HepG2 (cell line): ENCODE measurements around the gene NEAT1. TPM values are rescaled to one million over a fixed set of nuclear protein-coding genes. Genes with fewer than 3 reads are reported as not detected.

ENCODE experiments used
- ATAC-seq: fragments of 200-7000 bp; cut with Tn5 transposase; 3 replicates; pipeline ENCODE4 v1.9.1; 2020; ENCODE audit warnings: mild to moderate bottlenecking, moderate library complexity
- BruUV-seq: library from RNA; stranded (reverse); fragments of 400-500 nt; replicated peaks from 2 replicates; lab custom pipeline; 2021; lab: Mats Ljungman, UMichigan
- CTCF ChIA-PET: fragments of 300-600 bp; formaldehyde crosslinking; extraction: SDS; loops from one replicate; lab custom pipeline; 2021; ENCODE audit warnings: low total read pairs, inconsistent platforms, low intra/inter-chr PET ratio; lab: Yijun Ruan, JAX
- POLR2A ChIA-PET: fragments of 350-600 bp; sonication (Branson Sonifier 250); formaldehyde crosslinking; loops from one replicate; lab custom pipeline; 2020; ENCODE audit warnings: antibody characterized with exemption, inconsistent platforms; lab: Yijun Ruan, JAX
- DNase-seq: peaks from one replicate; pipeline ENCODE4 v3.0.0-alpha.2; 2015; ENCODE audit warnings: low spot score
- FAIRE-seq: peaks from 3 replicates; lab custom pipeline; 2011; peaks lifted over from hg19 to GRCh38; lab: Jason Lieb, UNC
- H2AFZ ChIP-seq: one replicate; pipeline ENCODE4 v1.6.1; 2011; ENCODE audit warnings: low read length, inconsistent platforms
- H3K27ac ChIP-seq: fragments of 300-600 bp; 3 replicates; pipeline ENCODE4 v1.8.0; 2011; ENCODE audit warnings: mixed run types, mild to moderate bottlenecking, mixed read lengths, low read length, inconsistent platforms; ENCODE audit not compliant: insufficient read depth; ENCODE audit errors: extremely low read length
- H3K27me3 ChIP-seq, 2 experiments: fragments of 200-600 bp in 1 of 2; 2 replicates in 1 of 2; 3 replicates in 1 of 2; pipeline versions ENCODE4 v1.6.0 to v1.8.0; 2011; ENCODE audit warnings: low read length in 2 of 2, mild to moderate bottlenecking in 2 of 2, moderate library complexity in 2 of 2, inconsistent platforms in 1 of 2; ENCODE audit not compliant: insufficient read depth in 2 of 2, control insufficient read depth in 1 of 2
- H3K36me3 ChIP-seq, 2 experiments: fragments of 200-600 bp in 1 of 2; replicated peaks in 1 of 2; 2 replicates in 1 of 2; 3 replicates in 1 of 2; pipeline versions ENCODE4 v1.5.1 to v1.8.0; 2011; ENCODE audit warnings: low read length in 2 of 2, inconsistent platforms in 1 of 2; ENCODE audit not compliant: insufficient read depth in 2 of 2, control insufficient read depth in 1 of 2
- H3K4me1 ChIP-seq: 2 replicates; pipeline ENCODE4 v1.5.1; 2012; ENCODE audit warnings: low read length, inconsistent platforms; ENCODE audit not compliant: insufficient read depth
- H3K4me2 ChIP-seq: 2 replicates; pipeline ENCODE4 v1.6.0; 2011; ENCODE audit warnings: low read depth, low read length, inconsistent platforms
- H3K4me3 ChIP-seq, 3 experiments: fragments of 200-600 bp in 1 of 3; sonication (generic), shearing (Covaris generic) in 1 of 3; replicated peaks in 1 of 3; 2 replicates each; pipeline ENCODE4 v1.5.1; 2011 to 2016; ENCODE audit warnings: low read length in 3 of 3, inconsistent platforms in 2 of 3, low read depth in 2 of 3, mild to moderate bottlenecking in 2 of 3, control low read depth in 1 of 3, mixed read lengths in 1 of 3; ENCODE audit not compliant: insufficient read depth in 1 of 3
- H3K79me2 ChIP-seq: one replicate; pipeline ENCODE4 v1.6.1; 2011; ENCODE audit warnings: low read length, inconsistent platforms; ENCODE audit not compliant: insufficient read depth
- H3K9ac ChIP-seq: 2 replicates; pipeline ENCODE4 v1.6.0; 2011; ENCODE audit warnings: mild to moderate bottlenecking, low read depth, low read length, inconsistent platforms; ENCODE audit not compliant: insufficient read depth
- H3K9me3 ChIP-seq: 2 replicates; pipeline ENCODE4 v1.5.1; 2012; ENCODE audit warnings: mild to moderate bottlenecking, low read length
- H4K20me1 ChIP-seq: 2 replicates; pipeline ENCODE4 v1.6.0; 2011; ENCODE audit warnings: inconsistent platforms, mild to moderate bottlenecking, low read length, moderate library complexity; ENCODE audit not compliant: insufficient read depth
- BCL3 ChIP-seq: sonication (generic); formaldehyde crosslinking; IDR thresholded peaks from 2 replicates; pipeline ENCODE4 v1.5.1; 2020; ENCODE audit warnings: mild to moderate bottlenecking, missing genetic modification reagents, moderate library complexity
- FOSL2 ChIP-seq: sonication (generic); formaldehyde crosslinking; IDR thresholded peaks from 2 replicates; pipeline ENCODE4 v1.4.0; 2020; ENCODE audit warnings: missing genetic modification reagents
- FUBP1 ChIP-seq: sonication (generic); formaldehyde crosslinking; IDR thresholded peaks from 2 replicates; pipeline ENCODE4 v1.5.1; 2020; ENCODE audit warnings: missing genetic modification reagents, mild to moderate bottlenecking, borderline replicate concordance
- HDAC2 ChIP-seq: sonication (generic); formaldehyde crosslinking; IDR thresholded peaks from 2 replicates; pipeline ENCODE4 v1.4.0; 2020; ENCODE audit warnings: missing genetic modification reagents
- HIVEP1 ChIP-seq: sonication (generic); formaldehyde crosslinking; IDR thresholded peaks from 2 replicates; pipeline ENCODE4 v1.4.0; 2020; ENCODE audit warnings: mild to moderate bottlenecking, missing genetic modification reagents
- HNRNPLL ChIP-seq: fragments of 200-400 bp; formaldehyde crosslinking; IDR thresholded peaks from 2 replicates; pipeline ENCODE4 v1.6.1; 2017; ENCODE audit warnings: mild to moderate bottlenecking, low read depth, low read length; ENCODE audit not compliant: poor library complexity, severe bottlenecking
- LCORL ChIP-seq, 2 experiments: fragments of 450-650 bp in 1 of 2; sonication (generic) in 1 of 2; formaldehyde crosslinking in 1 of 2; IDR thresholded peaks; 2 replicates each; pipeline versions ENCODE4 v1.5.0 to v1.6.1; 2017 to 2020; ENCODE audit warnings: antibody characterized with exemption in 1 of 2, missing genetic modification reagents in 1 of 2
- NBN ChIP-seq: fragments of 450-650 bp; conservative IDR thresholded peaks from 2 replicates; pipeline ENCODE4 v1.6.1; 2017
- NCOA2 ChIP-seq: sonication (generic); formaldehyde crosslinking; IDR thresholded peaks from 2 replicates; pipeline ENCODE4 v1.8.0; 2022; ENCODE audit warnings: inconsistent platforms
- SYNCRIP ChIP-seq: fragments of 200-400 bp; formaldehyde crosslinking; IDR thresholded peaks from 2 replicates; pipeline ENCODE4 v1.6.1; 2018; ENCODE audit warnings: mild to moderate bottlenecking, low read depth, low read length; ENCODE audit not compliant: insufficient read depth
- TSC22D2 ChIP-seq: sonication (generic); formaldehyde crosslinking; IDR thresholded peaks from 2 replicates; pipeline ENCODE4 v1.5.1; 2020; ENCODE audit warnings: missing genetic modification reagents, mild to moderate bottlenecking, borderline replicate concordance
- ZFAT ChIP-seq: sonication (generic); formaldehyde crosslinking; conservative IDR thresholded peaks from 2 replicates; pipeline ENCODE4 v1.8.1; 2023; ENCODE audit warnings: missing genetic modification reagents, inconsistent platforms
- ZFP36L2 ChIP-seq: sonication (generic); formaldehyde crosslinking; IDR thresholded peaks from 2 replicates; pipeline ENCODE4 v1.4.0; 2020; ENCODE audit warnings: missing genetic modification reagents
- ZNF446 ChIP-seq: sonication (generic); formaldehyde crosslinking; IDR thresholded peaks from 2 replicates; pipeline ENCODE4 v1.5.0; 2020; ENCODE audit warnings: mild to moderate bottlenecking, missing genetic modification reagents
- ZNF562 ChIP-seq: sonication (generic); formaldehyde crosslinking; IDR thresholded peaks from 2 replicates; pipeline ENCODE4 v1.8.0; 2022; ENCODE audit warnings: missing genetic modification reagents, borderline replicate concordance
- ZNF607 ChIP-seq: sonication (generic); formaldehyde crosslinking; IDR thresholded peaks from 2 replicates; pipeline ENCODE4 v1.5.1; 2020; ENCODE audit warnings: missing genetic modification reagents, mild to moderate bottlenecking, borderline replicate concordance
- ZSCAN21 ChIP-seq: sonication (generic); formaldehyde crosslinking; IDR thresholded peaks from 2 replicates; pipeline ENCODE4 v1.8.0; 2022; ENCODE audit warnings: mild to moderate bottlenecking, missing genetic modification reagents, moderate library complexity, borderline replicate concordance
- WGBS: methylation state at CpG from one replicate; pipeline ENCODE4 v1.1.6; 2017; ENCODE audit warnings: low lambda C conversion rate; 5-methylcytosine and 5-hydroxymethylcytosine counted together
- in situ Hi-C: cut with HindIII; loops from 2 replicates; pipeline ENCODE4 v1.10.0; 2017; ENCODE audit warnings: low pct_unique_long_range_greater_than_20kb; ENCODE audit not compliant: extremely low pct_ligation_motif_present
- intact Hi-C: fragments of 100-400 bp; cut with micrococcal nuclease; formaldehyde crosslinking; loops from one replicate; pipeline ENCODE4 v1.10.0; 2022; ENCODE audit not compliant: unreplicated experiment
- polyA plus RNA-seq, 8 experiments: library from polyadenylated mRNA; depleted of rRNA in 3 of 8; stranded (reverse) in 7 of 8; unstranded in 1 of 8; fragments of >200 nt; fragmentation: Illumina TruSeq in 4 of 8; extraction: Trizol in 4 of 8; gene quantifications; 2 replicates each; pipeline versions ENCODE4 v1.2.1 to v1.2.3, GENCODE V29; 2011 to 2016; ENCODE audit warnings: low read depth in 4 of 8, missing spikeins in 1 of 8, mixed read lengths in 1 of 8; ENCODE audit not compliant: insufficient read depth in 1 of 8
- total RNA-seq, 5 experiments: library from RNA; depleted of rRNA; stranded (reverse); fragments of >200 nt; fragmentation: Illumina TruSeq; extraction: Trizol; gene quantifications; 2 replicates each; pipeline ENCODE4 v1.2.3, GENCODE V29; 2016; ENCODE audit warnings: low read depth in 1 of 5
- TF ChIP-seq, protein P1 (sequence below): sonication (generic); formaldehyde crosslinking; conservative IDR thresholded peaks from 2 replicates; pipeline ENCODE4 v1.4.0; 2020; ENCODE audit warnings: missing genetic modification reagents

The NEAT1 gene
- total and polyA plus RNA-seq, 2 of the 13 experiments (the other 11 are each of a cell fraction or from before 2014, with no cell fraction given) = 20.5 to 41.2 TPM

DNA sequence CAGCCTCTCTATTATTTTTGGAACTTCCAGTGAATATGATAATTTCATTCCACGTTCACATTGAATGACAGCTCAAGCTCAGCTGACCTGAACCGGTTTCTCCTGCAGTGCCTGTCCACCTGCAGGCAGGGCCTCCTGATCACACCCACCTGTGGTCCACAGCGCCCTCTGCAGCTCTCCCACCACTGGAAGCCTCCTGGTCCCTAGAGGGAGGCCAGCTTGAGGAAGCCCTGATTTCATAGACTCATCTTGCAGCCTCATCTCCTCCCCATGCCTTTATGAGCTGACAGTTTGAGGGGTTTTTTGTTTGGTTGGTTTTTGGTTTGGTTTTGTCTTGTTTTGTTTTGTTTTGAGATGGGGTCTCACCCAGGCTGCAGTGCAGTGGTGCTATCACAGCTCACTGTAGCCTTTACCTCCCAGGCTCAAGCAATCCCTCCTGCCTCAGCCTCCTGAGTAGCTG lies 46.3 kb downstream of the NEAT1 start:
- Histone ChIP-seq H4K20me1 (no peaks in the 10 kb centered on the region), H3K4me2 (no peak overlapping the region), H2AFZ (no peak overlapping the region), H3K79me2 (no peaks in the 10 kb centered on the region), H3K4me3 (no peak overlapping the region), H3K36me3 (no peaks in the 10 kb centered on the region), H3K4me1 (peaks cover 62% of the 10 kb centered on the region), H3K9ac (no peak overlapping the region), H3K27me3 (no peaks in the 10 kb centered on the region), H3K27ac (no peak overlapping the region), H3K9me3 (no peaks in the 10 kb centered on the region)
- ATAC-seq (peak; percentile 74), FAIRE-seq (peak; percentile 70), DNase-seq (peak; percentile 76)
- ChIA-PET CTCF (interaction anchor here (0.5 to 2.2 kb wide), 3 partner anchors 34 to 102 kb away, joined by 3 to 13 read pairs (median 11); no protein-coding TSS in a partner anchor), POLR2A (interaction anchor here (0.8 to 17.5 kb wide), 9 partner anchors 9 to 51 kb away, joined by 3 to 1590 read pairs (median 6); partner anchors contain the start of genes MALAT1 and NEAT1)
- WGBS = 0% methylated on average over 1 of the region's 3 CpGs
- in situ Hi-C loops (loop anchor here (10.0 kb wide), 1 partner anchor 104 kb away; no protein-coding TSS in a partner anchor), intact Hi-C loops (loop anchor here (1.0 to 2.0 kb wide), 2 partner anchors 52 to 103 kb away; no protein-coding TSS in a partner anchor)
- BruUV-seq = no TSS peak
- peak; percentile 49 for TF ChIP-seq FOSL2 (CRISPR knock-in tag)
- no peak for TF ChIP-seq NBN
- TF ChIP-seq ZFP36L2 (CRISPR knock-in tag) = no peak
- TF ChIP-seq ZFAT (CRISPR knock-in tag) = no peak
- no peak for TF ChIP-seq FUBP1 (CRISPR knock-in tag)
- TF ChIP-seq NCOA2 (CRISPR knock-in tag) = peak; percentile 45; the same call in 1 of the 2 replicates
- TF ChIP-seq HDAC2 (CRISPR knock-in tag) = no peak; the same call in 1 of the 2 replicates
- no peak for TF ChIP-seq LCORL (IDR thresholded peaks at IDR 0.05)
- no peak for TF ChIP-seq LCORL (CRISPR knock-in tag; IDR thresholded peaks at IDR 0.05)
- TF ChIP-seq SYNCRIP = no peak
- no peak for TF ChIP-seq ZNF607 (CRISPR knock-in tag)
- no peak for TF ChIP-seq BCL3 (CRISPR knock-in tag)
- TF ChIP-seq ZNF562 (CRISPR knock-in tag) = no peak
- TF ChIP-seq, protein P1, sequence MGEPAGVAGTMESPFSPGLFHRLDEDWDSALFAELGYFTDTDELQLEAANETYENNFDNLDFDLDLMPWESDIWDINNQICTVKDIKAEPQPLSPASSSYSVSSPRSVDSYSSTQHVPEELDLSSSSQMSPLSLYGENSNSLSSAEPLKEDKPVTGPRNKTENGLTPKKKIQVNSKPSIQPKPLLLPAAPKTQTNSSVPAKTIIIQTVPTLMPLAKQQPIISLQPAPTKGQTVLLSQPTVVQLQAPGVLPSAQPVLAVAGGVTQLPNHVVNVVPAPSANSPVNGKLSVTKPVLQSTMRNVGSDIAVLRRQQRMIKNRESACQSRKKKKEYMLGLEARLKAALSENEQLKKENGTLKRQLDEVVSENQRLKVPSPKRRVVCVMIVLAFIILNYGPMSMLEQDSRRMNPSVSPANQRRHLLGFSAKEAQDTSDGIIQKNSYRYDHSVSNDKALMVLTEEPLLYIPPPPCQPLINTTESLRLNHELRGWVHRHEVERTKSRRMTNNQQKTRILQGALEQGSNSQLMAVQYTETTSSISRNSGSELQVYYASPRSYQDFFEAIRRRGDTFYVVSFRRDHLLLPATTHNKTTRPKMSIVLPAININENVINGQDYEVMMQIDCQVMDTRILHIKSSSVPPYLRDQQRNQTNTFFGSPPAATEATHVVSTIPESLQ (CRISPR knock-in tag) = 0 out of 2 replicates have a peak, but pooled peaks have one; percentile 36
- no peak for TF ChIP-seq HIVEP1 (CRISPR knock-in tag)
- TF ChIP-seq TSC22D2 (CRISPR knock-in tag) = 0 out of 2 replicates have a peak, but pooled peaks have one; percentile 42
- no peak for TF ChIP-seq HNRNPLL
- TF ChIP-seq ZSCAN21 = peak; percentile 35; the same call in 1 of the 2 replicates
- no peak for TF ChIP-seq ZNF446 (CRISPR knock-in tag)
